Lower leg skin (tissue), 3 donors: ENCODE measurements around the gene CFAP20DC.

ENCODE experiments used
- CTCF ChIP-seq, 3 donors: fragments of 450-650 bp; IDR thresholded peaks; one replicate each; pipeline ENCODE4 v1.5.1; 2016; ENCODE audit warnings: antibody characterized with exemption in 3 of 3, mild to moderate bottlenecking in 3 of 3, moderate library complexity in 2 of 3
- POLR2A ChIP-seq, 2 donors: fragments of 450-650 bp; IDR thresholded peaks; one replicate each; pipeline ENCODE4 v1.6.1; 2016 to 2017; ENCODE audit warnings: antibody characterized with exemption in 2 of 2, mild to moderate bottlenecking in 1 of 2, moderate library complexity in 1 of 2

GRCh38 chr3:58799271-58799670, 250.6 kb downstream of the CFAP20DC start:
- no peak for TF ChIP-seq POLR2A (IDR thresholded peaks at IDR 0.05)
- no peak for TF ChIP-seq CTCF (IDR thresholded peaks at IDR 0.05)
